ENCODE results near the gene RBFOX2.
"Not testable (repeated sequence)": the region's sequence is repeated elsewhere in the genome, so short reads cannot be mapped to it uniquely, and the experiment has no call there.

RBFOX2 gene

DNA sequence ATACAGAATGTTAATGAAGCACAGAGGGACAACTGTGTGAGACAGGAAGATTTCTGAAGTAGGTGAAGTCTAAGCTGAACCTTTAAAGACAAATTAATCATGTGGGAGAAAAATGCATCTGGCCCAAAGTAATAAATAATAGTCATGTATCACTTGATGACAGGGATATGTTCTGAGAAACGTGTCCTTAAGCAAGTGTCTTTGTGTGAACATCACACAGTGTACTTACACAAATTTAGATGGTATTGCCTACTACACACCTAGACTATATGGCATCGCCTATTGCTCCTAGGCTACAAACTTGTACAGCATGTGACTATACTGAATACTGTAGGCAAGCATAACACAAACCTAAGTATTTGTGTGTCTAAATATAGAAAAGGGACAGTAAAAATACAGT lies 198.3 kb downstream of the RBFOX2 start:
- no peak for DNase-seq (ENCODE audit: low read depth in 2 of 2)

DNA sequence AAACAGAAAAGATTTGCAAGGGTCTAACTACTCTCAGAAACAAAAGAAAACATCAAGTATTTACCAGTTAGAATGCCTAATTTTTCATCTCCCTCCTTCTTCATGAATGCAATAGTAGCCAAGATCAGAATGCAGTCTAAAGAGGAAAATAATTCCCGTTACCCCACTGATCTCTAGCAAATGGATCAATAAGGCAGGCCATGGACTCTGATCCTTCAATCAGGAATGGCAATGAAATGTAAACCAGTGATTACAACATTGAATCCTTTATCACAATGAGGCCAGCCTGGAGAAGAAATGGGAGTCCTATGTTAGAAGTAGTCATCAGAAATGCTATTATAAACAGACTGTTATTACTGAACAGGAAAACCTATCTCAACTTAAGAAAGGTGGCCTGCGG lies 204.4 kb downstream of the RBFOX2 start:
- no peak for DNase-seq (ENCODE audit: low read depth in 2 of 2)

DNA sequence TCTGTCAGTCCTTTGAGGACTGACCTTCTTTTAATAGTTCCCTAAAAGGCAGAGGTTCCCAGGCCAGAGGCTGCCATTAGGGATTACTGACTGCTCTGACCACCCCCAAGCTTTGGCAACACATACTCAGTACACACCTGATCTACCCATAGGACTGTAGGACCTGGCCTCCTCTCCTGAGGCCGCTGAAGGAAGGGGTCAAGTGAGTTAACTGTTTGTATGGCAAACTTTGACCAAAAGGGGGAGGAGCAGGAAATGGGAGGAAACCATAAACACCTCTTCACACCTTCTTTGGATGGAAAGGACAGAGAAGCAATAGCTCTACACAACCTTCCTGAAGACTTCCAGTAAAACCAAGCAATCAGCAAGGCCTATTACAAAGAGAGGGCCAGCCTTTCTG lies 207.0 kb downstream of the RBFOX2 start:
- no peak for DNase-seq (ENCODE audit: low read depth in 2 of 2)

DNA sequence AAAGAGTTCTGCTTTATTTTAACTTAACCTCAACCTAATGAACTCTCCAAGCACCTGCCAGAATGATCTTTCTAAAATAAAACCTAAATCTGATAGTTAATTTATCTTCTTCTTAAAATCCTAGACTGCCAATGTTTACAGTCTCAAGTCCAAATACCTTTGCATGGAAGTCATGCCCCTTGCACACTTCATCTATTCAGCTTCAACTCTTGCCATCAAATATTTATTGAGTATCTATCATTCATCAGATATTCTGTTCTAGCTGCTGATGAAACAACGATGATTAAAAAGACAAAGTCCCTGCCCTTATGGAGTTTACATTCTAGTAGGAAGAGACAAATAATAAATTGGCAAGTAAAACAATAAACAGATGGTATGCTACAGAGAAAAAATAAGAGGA lies 209.2 kb downstream of the RBFOX2 start:
- DNase-seq (ENCODE audit: low read depth in 2 of 2) = no peak

DNA sequence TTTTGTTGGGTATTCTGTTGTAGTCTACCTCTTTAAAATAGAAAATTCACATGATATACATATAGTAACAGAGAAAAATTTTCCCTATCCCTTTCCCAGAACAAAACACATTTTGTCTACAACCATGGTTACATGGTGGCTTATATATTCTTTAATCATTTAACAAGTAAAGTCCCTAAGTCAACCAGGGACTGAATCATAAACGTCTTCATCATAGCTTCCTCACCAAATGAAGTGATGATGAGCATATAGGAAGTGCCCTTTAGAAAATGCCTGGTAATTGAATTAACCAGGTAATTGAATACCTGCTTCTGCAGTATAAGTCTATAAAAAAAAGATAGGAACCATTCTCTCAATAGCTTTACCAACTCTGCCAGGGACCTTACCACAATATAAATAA lies 209.7 kb downstream of the RBFOX2 start:
- no peak for DNase-seq (ENCODE audit: low read depth in 2 of 2)

DNA sequence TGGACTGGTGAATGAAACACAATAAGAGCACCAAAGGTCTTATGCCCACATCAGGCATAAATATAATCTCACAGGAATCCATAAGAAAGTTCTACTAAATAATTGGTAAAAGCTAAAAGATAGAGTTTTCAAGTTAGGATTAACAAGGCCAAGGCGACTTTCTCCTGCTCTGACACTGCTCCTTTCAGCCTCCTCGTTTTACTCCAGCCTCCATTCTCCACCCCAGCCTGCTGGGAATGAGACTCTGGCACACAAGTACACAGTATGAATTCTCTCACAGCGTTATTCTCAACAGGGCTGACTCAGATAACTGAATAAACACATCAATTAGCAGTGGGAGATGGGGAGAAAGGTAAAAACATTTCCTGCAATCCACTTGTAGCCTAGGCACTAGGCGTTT lies 216.0 kb downstream of the RBFOX2 start:
- DNase-seq (ENCODE audit: low read depth in 2 of 2) = no peak

DNA sequence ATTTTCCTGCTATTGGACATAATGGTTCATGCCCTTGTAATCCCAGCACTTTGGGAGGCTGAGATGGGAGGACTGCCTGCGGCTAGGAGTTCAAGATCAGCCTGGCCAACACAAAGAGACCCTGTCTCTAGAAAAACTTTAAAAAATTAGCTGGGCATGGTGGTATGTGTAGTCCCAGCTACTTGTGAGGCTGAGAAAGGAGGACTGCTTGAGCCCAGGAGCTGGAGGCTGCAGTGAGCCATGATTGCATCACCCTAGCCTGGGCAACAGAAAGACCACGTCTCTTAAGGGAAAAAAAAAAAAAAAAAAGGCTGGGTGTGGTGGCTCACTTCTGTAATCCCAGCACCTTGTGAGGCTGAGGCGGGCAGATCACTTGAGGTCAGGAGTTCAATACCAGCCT lies 217.0 kb downstream of the RBFOX2 start:
- DNase-seq (ENCODE audit: low read depth in 2 of 2) = no peak

DNA sequence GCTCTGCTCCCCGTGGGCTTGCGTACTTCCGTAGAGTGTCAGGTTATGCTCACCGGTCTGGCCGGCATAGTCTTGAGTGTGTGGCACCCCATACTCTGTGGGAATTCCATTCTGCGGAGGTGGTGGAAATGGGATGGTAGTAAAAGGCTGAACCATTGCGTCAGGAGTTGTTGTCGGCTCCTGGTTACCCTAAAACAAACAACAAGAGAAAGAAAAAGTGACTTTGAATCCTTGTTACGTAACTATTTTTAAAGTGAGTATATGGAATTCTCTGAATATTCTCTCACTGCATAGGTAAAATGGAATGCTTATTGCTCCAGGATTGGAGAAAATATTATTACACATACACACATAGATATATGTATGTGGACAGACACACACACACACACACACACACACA lies 218.8 kb downstream of the RBFOX2 start:
- no peak for DNase-seq (ENCODE audit: low read depth in 2 of 2)

DNA sequence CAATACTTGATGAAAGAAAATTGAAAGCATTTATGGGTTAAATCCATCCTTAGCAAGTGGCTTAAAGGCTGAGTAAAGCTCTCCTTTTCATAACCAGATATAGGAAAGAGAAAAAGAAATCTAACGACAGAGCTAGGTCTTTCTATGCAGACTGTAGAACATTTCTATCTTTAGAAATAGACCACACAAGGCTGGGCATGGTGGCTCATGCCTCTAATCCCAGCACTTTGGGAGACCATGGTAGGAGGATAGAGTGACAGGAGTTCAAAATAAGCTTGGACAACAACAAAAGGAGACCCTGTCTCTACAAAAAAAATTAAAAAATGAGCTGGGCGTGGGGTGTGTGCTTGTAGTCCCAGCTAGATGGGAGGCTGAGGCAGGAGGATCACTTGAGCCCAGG lies 220.2 kb downstream of the RBFOX2 start:
- no peak for DNase-seq (ENCODE audit: low read depth in 2 of 2)

DNA sequence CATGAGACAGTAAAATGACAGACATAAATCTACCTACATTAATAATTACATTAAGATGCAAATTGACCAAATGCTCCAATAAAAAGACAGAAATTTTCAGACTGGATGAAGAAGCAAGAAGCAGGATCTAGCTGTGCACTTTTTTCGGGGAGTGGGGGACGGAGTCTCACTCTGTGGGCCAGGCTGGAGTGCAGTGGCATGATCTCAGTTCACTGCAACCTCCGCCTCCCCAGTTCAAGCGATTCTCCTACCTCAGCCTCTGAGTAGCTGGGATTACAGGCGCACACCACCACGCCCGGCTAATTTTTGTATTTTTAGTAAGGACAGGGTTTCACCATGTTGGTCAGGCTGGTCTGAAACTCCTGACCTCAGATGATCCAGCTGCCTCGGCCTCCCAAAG lies 222.0 kb downstream of the RBFOX2 start:
- not testable (repeated sequence) for DNase-seq (ENCODE audit: low read depth in 2 of 2)

DNA sequence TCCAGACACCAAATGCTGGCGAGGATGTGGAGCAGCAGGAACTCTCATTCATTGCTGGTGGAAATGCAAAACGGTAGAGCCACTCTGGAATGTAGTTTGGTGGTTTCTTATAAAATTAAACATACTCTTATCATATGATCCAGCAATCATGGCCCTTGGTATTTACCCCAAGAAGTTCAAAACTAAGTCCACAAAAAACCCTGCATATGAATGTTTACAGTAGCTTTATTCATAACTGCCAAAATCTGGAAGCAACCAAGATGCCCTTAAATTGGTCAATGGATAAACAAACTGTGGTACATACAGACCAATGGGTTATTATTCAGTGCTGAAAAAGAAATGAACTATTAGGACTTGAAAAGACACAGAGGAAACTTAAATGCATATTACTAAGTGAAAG lies 223.2 kb downstream of the RBFOX2 start:
- no peak for DNase-seq (ENCODE audit: low read depth in 2 of 2)

DNA sequence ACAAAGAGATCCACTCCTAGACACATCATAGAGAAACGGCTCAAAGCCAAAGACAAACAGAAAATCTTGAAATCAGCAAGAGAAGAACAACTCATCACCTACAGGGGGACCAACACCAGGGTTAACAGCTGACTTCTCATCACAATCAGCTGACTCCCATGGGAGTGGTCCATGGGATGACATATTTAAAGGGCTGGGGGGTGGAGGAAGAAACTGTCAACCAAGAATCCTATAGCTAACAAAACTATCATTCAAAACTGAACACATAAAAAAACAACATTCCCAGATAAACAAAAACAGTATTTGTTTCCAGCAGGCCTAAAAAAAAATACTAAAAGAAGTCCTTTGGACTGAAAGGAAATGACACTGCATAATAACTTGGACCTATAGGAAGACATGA lies 224.2 kb downstream of the RBFOX2 start:
- DNase-seq (ENCODE audit: low read depth in 2 of 2) = no peak

DNA sequence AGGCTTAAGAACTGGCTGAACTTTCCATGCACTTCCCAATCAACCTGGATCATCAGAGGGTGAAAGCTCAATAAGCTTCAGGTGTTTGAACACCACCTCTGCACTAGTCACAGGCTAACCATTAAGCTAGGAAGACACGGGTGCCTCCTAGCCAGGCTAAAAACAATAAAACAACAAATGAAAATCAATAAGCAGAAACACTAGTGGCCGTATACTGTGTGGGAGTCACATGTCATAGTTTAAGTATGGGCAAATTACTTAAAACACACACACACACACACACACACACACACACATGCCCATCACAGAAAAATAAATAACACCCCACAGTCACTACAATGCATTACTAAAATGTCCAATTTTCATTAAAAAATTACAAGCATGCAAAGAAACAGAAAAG lies 225.7 kb downstream of the RBFOX2 start:
- DNase-seq (ENCODE audit: low read depth in 2 of 2) = no peak

DNA sequence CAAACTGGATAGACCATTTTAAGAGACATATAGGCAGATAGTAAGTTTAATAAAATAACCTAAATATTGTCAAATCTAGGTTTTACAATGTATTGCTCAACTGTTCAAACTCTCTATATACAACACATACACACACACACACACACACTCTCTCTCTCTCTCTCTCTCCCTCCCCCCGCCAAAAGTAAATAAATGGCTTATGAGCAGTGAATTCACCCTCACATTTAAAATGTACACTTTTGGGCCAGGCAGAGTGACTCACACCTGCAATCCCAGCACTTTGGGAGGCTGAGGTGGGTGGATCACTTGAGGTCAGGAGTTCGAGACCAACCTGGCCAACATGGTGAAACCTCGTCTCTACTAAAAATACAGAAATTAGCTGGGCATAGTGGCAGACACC lies 227.3 kb downstream of the RBFOX2 start:
- not testable (repeated sequence) for DNase-seq (ENCODE audit: low read depth in 2 of 2)

DNA sequence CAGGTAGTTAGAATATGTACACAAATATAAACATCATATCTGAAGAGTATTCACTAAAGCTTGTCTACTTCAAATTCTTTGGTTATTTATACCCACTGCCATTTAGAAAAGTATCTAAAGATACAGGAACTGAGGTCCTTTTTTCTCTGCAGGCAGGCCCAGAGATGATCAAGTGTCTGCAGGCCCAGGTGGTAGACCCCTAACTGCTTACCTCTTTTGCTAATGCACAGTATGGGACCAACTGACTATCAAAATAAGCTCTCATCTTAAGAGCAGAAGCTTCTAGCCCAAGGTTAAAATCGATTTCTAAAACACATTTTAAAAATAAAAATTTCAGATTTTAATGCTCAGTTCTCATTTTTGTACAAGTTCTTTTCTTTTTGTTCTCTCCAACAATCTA lies 229.5 kb downstream of the RBFOX2 start:
- no peak for DNase-seq (ENCODE audit: low read depth in 2 of 2)

DNA sequence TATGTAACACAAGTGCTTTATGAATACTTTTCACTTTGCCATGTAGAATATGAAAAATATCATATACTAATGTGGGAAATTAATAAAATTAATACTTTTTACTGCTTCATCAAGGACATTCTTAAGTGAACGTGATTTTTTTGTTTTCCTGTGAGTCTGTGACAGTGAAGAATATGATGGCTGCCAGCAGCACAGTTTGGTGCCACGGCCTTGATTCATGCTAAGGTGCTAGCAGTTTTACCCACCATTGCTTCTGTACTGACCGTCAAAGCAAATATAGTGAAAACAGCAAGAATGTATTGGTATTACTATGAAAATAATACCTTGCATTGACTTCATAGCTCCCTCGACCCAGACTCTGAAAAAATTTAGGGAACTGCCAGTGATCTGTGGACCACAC lies 231.2 kb downstream of the RBFOX2 start:
- no peak for DNase-seq (ENCODE audit: low read depth in 2 of 2)

DNA sequence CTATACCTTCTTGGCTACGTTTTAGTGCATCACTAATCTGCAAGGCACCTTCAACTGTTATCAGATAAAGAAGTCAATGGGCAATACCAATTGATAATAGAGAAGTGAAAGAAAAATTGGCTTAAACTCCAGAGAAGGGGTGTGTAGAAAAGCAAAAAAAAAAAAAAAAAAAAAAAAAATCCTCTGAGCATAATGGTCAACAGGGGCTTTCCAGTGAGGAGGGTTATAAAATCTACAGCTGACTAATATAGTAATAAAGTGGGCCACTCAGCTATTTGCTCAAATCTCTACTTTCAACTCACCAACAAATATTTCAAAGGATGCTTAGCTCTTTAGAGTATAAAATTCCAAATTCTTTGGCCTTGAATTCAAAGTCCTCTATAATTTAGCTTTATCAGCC lies 233.1 kb downstream of the RBFOX2 start:
- DNase-seq (ENCODE audit: low read depth in 2 of 2) = no peak

DNA sequence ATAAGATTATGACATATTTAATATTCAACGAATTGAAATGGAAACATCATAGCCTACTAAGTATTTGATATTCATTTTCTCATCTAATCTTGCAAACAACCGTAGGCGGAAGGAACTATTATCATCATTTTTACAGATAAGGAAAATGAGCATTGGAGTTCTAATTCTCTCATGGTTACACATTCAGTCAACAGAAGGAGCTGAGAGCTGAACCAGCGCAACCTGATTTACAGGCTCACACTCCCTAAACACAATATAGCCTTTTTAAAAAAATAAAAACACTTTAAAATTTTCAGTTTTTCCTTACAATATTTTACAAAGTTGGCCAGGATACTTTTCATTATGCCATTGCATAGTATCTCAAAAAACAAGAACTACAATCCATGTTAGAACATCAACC lies 236.1 kb downstream of the RBFOX2 start:
- no peak for DNase-seq (ENCODE audit: low read depth in 2 of 2)

DNA sequence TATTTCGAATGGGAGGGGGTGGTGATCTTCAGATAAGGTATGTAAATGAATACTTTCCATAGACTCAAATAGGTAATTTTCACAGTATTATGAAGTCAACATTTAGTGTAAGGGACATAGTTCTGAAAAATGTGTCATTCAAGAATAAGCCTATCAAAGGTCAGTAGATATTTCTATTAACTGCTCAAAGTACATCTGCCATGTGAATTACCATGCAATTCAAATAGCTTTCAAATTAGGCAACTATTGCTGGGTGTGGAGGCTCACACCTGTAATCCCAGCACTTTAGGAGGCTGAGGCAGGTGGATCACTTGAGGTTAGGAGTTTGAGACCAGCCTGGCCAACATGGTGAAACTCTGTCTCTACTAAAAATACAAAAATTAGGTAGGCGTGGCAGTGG lies 236.8 kb downstream of the RBFOX2 start:
- not testable (repeated sequence) for DNase-seq (ENCODE audit: low read depth in 2 of 2)

DNA sequence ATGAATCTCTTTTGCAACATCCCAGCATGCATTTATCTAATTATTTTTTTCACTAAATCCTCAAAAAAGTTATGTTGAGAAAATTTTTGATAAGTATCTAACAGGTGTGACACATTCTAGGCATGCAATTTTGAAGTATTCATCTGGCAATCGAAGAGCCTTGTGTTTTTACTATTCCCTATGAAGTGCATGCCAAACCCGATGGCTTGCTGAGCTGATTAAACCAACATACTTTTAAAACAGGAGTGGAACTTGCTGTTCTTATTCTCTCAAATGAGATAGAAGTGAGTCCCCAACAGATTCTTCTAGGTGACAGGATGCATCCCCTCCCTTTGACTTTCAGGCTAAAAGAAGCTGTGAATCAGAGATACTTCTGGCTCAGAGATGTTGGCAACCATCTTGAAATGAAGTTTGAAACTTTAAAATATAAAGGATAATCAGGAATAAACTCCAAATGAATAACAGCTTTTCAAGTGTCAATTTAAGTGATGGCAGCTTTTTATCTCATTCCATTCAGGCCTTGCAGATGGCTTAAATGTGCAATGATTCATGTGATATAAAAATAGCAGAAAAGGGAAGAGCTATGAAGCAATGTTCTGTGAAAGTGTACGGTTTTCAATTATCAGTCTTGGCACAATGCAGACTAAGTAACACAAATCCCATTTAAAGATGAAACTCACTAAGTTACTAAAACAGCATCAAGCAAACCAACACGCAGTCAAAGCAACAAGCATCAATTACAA lies 243.3 kb downstream of the RBFOX2 start:
- DNase-seq (ENCODE audit: low read depth in 2 of 2) = no peak

DNA sequence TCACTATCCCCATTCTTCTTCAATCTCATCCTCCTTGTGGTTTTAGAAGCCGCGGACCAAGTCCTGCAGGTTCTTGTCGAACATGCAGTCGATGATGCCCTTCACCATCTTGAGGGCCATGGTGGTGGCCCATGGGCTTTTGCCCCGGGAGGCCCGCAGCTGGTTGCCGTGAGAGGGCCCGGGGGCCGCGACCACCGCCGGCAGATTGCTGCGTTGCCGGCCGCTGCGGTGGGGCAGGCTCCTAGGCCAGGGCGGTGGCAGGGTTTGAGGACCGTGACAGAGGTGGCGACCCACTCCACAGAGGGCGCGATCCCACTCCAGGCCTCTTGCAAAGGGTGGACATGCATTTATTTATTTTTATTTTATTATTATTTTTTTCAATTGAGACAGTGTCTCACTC lies 244.0 kb downstream of the RBFOX2 start:
- no peak for DNase-seq (ENCODE audit: low read depth in 2 of 2)

DNA sequence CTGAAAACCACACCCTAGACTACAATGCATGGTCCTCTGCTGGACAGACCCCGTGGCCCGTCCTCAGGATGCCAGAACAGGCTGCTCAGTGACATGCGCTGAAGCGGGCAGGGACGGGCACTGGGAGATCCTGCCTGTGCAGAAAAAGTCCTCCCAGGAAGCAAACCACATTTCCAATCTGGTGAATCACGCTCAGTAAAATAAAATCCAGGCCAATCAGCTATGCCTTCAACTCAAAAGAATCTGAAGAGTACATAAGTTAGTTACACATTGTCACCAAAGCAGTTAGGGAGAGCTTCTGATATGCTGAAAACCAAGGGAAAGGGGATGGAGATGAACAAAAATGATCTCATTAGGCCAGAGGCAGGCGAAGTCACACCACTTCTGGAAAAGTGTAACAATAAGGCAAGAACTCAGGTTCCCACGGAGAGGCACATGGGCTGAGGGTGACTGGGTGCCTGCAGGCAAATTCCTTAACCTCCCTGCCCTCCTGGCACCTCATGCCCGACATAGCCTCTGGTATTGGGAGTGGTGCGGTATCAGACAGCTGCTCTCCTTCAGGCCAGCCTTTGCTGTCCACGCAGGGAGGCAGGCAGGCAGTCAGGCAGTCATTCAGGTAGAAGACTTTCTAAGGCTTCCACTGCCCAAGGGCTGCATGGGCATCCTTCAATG lies 244.5 kb downstream of the RBFOX2 start:
- DNase-seq (ENCODE audit: low read depth in 2 of 2) = no peak

DNA sequence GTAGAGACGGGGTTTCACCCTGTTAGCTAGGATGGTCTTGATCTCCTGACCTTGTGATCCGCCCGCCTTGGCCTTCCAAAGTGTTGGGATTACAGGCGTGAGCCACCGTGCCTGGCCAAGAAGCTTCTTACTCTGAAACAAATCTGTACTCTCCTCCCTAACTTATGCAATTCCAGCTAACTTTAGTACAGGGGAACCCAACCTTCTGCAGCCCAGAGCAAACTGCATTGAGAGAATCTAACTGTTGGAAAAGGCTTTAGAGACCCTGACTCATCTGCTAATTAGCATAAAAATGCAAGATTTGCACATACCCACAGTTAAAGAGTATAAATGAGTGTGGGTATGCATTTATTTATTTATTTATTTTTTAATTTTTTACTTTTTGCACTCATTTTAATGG lies 246.1 kb downstream of the RBFOX2 start:
- DNase-seq (ENCODE audit: low read depth in 2 of 2) = no peak

DNA sequence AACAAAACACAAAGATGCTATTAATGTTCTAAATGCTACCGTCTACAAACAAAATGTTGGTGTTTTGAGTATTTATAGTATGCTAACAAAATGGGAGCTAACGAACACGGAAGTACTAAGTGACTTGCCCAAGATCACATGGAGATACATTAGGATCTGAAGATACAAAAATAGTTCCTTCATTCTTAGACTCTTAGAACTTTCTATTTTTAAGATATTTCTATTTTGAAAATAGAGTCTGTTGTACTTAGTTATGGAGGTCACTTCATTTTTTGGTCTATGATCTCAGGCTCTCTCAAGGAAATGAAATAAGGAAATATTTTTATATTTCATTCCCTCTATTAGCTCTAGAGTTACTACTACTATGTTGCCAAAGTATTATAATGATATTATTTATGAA lies 246.7 kb downstream of the RBFOX2 start:
- DNase-seq (ENCODE audit: low read depth in 2 of 2) = no peak
